Measurements from ENCODE around the gene SMURF2.

DNA sequence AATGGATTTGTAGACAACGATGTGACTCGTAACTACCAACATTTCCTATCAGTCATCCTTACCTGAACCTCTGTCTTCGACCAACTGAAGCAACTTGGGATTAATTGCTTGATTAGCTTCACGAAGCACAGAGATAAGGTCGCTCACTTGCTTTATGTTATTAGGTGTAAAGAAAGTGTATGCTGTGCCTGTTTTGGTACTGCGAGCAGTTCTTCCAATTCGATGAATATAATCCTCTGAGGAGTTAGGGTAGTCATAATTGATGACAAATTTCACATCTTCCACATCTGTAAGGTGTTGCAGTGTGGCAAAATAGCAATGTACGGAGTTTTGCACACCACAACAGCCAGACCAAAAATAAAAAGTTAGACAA is 161.6 kb downstream of the SMURF2 start:
- TF ChIP-seq EZH2 (IDR thresholded peaks at IDR 0.05; ENCODE audit: borderline replicate concordance, insufficient read depth, low read length, poor library complexity, severe bottlenecking): no peak
- TF ChIP-seq, protein P1, sequence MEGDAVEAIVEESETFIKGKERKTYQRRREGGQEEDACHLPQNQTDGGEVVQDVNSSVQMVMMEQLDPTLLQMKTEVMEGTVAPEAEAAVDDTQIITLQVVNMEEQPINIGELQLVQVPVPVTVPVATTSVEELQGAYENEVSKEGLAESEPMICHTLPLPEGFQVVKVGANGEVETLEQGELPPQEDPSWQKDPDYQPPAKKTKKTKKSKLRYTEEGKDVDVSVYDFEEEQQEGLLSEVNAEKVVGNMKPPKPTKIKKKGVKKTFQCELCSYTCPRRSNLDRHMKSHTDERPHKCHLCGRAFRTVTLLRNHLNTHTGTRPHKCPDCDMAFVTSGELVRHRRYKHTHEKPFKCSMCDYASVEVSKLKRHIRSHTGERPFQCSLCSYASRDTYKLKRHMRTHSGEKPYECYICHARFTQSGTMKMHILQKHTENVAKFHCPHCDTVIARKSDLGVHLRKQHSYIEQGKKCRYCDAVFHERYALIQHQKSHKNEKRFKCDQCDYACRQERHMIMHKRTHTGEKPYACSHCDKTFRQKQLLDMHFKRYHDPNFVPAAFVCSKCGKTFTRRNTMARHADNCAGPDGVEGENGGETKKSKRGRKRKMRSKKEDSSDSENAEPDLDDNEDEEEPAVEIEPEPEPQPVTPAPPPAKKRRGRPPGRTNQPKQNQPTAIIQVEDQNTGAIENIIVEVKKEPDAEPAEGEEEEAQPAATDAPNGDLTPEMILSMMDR (IDR thresholded peaks at IDR 0.05; ENCODE audit: poor library complexity, severe bottlenecking): no peak
- TF ChIP-seq POLR2AphosphoS5 (IDR thresholded peaks at IDR 0.05): no peak

Measured in neural cell (in vitro differentiated cells).